Measurements from ENCODE around the gene MIDN.

DNA sequence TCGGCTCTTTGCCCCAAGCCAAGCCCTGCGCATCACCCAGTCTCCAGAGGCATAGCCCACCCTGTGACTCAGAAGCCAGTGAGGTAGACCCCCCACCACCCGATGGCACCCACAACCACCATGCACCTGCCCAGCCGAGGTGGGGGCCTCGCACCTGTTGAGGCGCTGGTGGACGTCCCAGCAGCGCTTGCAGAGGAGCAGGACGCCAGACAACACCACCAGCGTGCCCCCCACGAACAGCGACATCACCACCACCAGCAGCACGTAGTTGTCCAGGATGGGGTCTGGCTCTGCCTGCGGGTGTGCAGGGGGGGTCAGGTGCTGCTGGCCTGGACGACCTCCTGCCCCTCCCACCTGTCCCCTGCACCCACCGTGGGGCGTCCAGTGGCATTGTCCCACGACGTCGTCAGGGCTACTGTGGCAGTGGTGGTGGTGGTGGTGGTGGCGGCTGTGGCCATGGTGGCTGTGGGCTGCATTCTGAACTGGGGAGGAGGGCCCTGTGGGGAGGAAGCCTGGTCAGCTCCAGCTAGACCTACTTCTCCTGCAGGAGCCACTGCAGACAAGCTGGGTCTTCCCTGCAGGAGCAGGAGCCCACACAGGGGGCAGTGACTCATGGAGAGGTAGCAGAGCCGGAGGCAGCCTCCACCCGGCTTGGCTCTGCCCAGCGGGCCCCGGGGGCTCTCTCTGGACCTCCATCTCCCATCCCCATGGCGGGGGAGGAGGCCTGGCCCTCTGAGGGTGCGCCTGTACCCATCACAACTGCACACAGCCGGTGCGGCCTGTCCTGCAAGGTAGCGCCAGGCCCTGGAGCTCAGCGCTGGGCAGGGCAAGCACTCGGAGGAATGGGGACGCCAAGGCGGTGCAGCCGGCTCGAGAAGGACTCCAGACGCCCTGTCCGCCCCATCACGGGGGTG is 12.5 kb upstream of the MIDN start:
- TF ChIP-seq, protein P1, sequence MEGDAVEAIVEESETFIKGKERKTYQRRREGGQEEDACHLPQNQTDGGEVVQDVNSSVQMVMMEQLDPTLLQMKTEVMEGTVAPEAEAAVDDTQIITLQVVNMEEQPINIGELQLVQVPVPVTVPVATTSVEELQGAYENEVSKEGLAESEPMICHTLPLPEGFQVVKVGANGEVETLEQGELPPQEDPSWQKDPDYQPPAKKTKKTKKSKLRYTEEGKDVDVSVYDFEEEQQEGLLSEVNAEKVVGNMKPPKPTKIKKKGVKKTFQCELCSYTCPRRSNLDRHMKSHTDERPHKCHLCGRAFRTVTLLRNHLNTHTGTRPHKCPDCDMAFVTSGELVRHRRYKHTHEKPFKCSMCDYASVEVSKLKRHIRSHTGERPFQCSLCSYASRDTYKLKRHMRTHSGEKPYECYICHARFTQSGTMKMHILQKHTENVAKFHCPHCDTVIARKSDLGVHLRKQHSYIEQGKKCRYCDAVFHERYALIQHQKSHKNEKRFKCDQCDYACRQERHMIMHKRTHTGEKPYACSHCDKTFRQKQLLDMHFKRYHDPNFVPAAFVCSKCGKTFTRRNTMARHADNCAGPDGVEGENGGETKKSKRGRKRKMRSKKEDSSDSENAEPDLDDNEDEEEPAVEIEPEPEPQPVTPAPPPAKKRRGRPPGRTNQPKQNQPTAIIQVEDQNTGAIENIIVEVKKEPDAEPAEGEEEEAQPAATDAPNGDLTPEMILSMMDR (IDR thresholded peaks at IDR 0.05): no peak
- TF ChIP-seq POLR2A (IDR thresholded peaks at IDR 0.05; ENCODE audit: low read depth) (no peak), EP300 (IDR thresholded peaks at IDR 0.05) (no peak), POLR2AphosphoS5 (IDR thresholded peaks at IDR 0.05) (no peak)
